ENCODE data around the gene GRHL3.

Gene GRHL3

DNA sequence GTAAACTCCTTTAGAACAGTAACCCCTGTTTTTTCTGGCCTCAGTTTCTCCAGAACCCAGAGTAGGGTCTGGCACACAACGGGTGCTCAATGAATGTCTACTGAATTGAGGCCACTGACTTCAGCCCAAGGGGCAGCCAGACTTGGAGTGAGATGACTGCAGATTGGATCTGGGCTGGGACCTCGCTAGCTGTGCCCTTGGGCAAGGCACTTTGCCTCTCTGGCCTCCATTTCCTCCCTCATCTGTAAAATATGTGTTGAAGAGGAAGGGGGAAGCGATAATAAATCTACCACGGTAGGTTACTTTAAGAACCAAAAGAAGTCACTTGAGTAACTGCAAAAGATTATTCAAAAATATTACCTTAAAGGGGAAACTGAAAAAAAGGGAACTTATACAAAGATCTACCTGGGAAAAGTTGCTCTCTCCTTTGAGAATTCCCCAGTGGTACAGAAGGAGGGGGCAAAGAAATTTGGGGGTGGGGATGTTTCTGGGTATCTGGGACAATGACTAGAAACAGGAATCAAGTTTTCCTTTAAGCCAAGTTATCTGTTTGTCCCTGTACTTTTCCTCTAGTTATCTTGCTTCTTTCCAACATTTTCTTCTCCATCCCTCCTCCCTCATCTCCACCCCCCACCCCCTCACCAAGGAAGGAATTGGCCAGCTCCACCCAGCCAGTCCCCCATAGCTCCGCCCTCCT is 394 bp upstream of the GRHL3 start:
- Mint-ChIP-seq H3K4me1 (ENCODE audit: low read depth) (peaks cover 44% of the 10 kb centered on the region), H3K36me3 (ENCODE audit: low read depth) (no peaks in the 10 kb centered on the region), H3K27me3 (peaks cover 77% of the 10 kb centered on the region), H3K4me3 (no peak overlapping the region), H3K9me3 (no peaks in the 10 kb centered on the region), H3K27ac (no peak overlapping the region)
- peak; percentile 24 for DNase-seq

DNA sequence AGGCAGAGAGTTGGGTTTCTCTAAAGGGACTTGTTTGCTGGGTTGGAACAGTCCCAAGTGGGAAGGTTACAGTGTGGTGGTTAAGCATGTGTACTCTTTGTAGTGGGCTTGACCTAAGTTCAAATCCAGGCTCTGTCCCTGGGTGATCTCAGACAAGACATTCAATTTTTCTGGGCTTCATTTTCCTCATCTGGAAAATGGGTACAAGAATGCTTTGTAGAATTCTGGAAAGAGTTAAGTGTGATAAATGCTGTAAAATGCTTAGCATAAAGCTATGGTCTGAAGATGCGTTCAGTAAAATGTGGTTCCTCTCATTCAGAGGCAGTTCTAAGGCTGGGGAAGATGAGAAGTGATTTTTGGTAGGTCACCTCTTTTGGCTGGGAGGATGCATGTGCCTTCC is 805 bp downstream of the GRHL3 start:
- no peak for DNase-seq
- Mint-ChIP-seq H3K9me3 (no peaks in the 10 kb centered on the region), H3K4me1 (ENCODE audit: low read depth) (peaks cover 44% of the 10 kb centered on the region), H3K27me3 (peaks cover 87% of the 10 kb centered on the region), H3K4me3 (no peak overlapping the region), H3K27ac (no peak overlapping the region), H3K36me3 (ENCODE audit: low read depth) (no peaks in the 10 kb centered on the region)

DNA sequence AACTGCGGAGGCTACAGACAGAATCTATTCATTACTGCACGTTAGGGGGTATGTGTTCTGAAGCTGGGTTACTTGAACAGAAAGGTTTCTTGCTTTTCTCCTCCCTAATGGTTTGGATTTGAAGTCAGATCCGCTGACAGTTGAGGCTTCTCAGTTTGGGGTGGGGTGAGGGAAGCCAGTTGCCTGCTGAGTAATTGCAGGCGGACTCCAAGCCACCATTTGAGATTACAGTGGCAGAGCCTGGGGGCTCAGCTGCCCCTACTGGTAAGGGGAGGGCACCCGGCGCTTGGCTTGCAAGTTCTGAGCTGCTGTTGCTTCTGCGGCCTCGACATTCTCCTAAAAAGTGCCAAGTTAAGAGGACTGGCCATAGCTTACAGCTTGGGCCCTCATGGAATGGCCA is 2.0 kb downstream of the GRHL3 start:
- no peaks in the 10 kb centered on the region for H3K9me3 Mint-ChIP-seq
- H3K27me3 Mint-ChIP-seq = peaks cover 86% of the 10 kb centered on the region
- DNase-seq = no peak
- H3K36me3 Mint-ChIP-seq (ENCODE audit: low read depth) = no peaks in the 10 kb centered on the region
- H3K4me3 Mint-ChIP-seq = peak overlapping the region; percentile 71
- no peak overlapping the region for H3K27ac Mint-ChIP-seq
- peaks cover 46% of the 10 kb centered on the region for H3K4me1 Mint-ChIP-seq (ENCODE audit: low read depth)

DNA sequence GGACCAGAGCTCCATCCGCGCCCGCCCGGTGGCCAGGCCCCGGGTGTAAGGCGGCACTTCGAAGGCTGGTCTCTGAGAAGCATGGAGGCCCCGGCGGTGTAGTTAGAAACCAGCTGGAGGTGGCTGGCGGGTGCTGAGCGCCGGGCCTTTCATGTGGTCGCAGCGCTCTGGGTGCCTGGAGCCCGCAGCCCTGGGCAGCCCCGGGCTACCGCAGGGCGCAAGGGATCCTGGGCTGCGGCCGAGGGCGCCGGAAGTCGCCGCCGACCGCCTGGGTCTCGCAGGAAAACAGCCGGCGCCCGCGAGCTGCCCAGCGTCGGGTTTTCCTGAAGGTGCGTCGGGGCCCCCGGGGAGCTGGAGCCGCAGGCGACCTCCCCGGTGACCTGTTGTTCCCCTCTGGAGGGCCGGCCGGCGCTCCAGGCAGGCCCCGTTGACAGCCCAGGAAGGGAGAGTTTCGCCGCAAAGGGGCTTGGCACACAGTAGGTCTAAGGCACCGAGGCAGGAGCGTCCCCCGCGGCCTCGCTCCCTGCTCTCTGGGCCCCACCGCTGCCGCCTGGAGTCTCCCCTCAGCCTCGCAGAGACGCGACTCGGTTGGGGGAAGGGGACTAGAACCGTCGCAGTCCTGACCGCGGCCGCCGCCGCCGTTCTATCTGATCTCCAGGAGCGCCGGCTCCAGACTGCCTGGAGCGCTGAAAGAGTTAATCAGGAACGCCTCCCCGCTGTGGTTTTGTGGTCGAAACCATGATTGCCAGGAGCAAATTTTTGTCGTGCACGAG is 2.7 kb downstream of the GRHL3 start:
- peaks cover 91% of the 10 kb centered on the region for H3K27me3 Mint-ChIP-seq
- H3K36me3 Mint-ChIP-seq (ENCODE audit: low read depth) = no peaks in the 10 kb centered on the region
- peak; percentile 79 for DNase-seq
- peak overlapping the region; percentile 78 for H3K27ac Mint-ChIP-seq
- no peaks in the 10 kb centered on the region for H3K9me3 Mint-ChIP-seq
- H3K4me3 Mint-ChIP-seq = peak overlapping the region; percentile 71
- peaks cover 46% of the 10 kb centered on the region for H3K4me1 Mint-ChIP-seq (ENCODE audit: low read depth)

DNA sequence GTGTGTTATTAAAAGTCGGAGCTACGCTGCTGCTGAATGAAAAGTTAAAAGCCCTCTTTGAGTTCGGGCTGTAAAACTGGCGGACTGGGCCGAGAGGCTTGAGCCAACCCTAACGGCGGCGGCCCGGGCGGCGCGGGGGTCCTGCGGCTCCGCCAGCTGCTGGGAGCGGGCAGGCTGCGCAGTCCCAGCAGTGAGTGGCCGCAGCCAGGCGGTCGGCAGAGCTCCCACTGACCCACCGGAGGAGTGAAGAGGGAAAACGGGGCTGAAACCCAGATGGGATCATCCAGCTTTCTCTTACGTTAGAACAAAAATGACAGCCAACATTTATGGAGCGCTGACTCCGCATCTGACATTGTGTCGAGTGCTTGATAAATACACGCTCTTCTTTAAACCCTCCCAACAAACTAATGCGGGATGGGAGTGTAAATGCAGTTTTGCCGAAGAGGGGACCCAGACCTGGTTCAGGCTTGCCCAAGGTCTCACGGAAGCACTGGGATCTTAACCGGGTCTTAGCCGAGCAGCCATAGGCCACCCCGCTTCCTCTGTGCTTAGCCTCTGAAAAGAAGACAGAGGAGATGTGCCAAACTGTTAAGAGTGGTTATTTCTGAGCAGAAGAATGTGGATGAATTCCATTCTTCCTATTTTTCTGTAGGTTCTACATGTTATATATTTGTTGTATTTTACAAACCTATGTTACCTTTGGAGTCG is 3.5 kb downstream of the GRHL3 start:
- Mint-ChIP-seq H3K4me1 (ENCODE audit: low read depth) (peaks cover 46% of the 10 kb centered on the region), H3K27ac (peak overlapping the region; percentile 78), H3K36me3 (ENCODE audit: low read depth) (no peaks in the 10 kb centered on the region), H3K27me3 (peaks cover 91% of the 10 kb centered on the region), H3K4me3 (peak overlapping the region; percentile 71), H3K9me3 (no peaks in the 10 kb centered on the region)
- peak; percentile 38 for DNase-seq

DNA sequence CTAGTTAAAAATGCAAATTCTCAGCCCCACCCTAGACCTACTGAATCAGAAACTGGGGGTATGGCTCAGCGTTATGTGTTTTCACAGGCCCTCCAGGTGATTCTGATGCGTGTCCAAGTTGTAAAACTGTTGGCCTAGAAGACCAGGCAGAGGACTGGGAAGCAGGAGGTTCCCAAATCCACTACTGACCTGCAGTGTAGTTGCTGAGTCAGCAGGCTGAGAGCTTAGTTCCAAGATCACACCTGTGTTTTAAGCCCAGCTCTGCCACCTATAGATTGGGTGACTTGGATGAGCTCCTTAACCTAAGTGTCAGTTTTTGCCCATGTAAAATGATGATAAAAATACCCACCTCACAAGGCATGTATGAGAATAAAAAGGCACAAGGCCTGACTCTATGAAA is 4.1 kb downstream of the GRHL3 start:
- H3K9me3 Mint-ChIP-seq = no peaks in the 10 kb centered on the region
- H3K36me3 Mint-ChIP-seq (ENCODE audit: low read depth) = no peaks in the 10 kb centered on the region
- peaks cover 90% of the 10 kb centered on the region for H3K27me3 Mint-ChIP-seq
- H3K4me3 Mint-ChIP-seq = no peak overlapping the region
- peak; percentile 33 for DNase-seq
- H3K4me1 Mint-ChIP-seq (ENCODE audit: low read depth) = peaks cover 46% of the 10 kb centered on the region
- H3K27ac Mint-ChIP-seq = no peak overlapping the region

DNA sequence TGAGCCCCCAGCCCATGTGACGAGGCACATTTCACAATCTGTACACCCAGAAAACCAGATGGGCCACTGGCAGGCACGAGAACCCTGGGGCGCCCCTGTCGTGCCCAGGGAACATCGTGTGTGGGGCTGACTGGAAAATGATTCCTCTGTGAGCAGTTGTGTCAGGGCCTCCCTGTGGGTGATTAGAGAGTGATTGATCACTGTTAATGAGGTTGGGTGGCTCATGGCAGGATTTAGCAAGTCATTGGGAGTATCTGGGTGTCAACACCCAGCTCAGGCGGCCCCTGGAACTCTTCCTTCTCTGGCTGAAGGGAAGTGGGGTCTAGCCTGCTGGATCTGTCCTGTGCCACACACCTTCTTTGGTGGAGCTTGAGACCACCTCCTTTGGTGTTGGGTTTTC is 5.7 kb downstream of the GRHL3 start:
- Mint-ChIP-seq H3K4me3 (no peak overlapping the region), H3K27ac (no peak overlapping the region), H3K36me3 (ENCODE audit: low read depth) (no peaks in the 10 kb centered on the region), H3K9me3 (no peaks in the 10 kb centered on the region), H3K27me3 (peaks cover 77% of the 10 kb centered on the region), H3K4me1 (ENCODE audit: low read depth) (peaks cover 29% of the 10 kb centered on the region)
- DNase-seq = peak; percentile 26

DNA sequence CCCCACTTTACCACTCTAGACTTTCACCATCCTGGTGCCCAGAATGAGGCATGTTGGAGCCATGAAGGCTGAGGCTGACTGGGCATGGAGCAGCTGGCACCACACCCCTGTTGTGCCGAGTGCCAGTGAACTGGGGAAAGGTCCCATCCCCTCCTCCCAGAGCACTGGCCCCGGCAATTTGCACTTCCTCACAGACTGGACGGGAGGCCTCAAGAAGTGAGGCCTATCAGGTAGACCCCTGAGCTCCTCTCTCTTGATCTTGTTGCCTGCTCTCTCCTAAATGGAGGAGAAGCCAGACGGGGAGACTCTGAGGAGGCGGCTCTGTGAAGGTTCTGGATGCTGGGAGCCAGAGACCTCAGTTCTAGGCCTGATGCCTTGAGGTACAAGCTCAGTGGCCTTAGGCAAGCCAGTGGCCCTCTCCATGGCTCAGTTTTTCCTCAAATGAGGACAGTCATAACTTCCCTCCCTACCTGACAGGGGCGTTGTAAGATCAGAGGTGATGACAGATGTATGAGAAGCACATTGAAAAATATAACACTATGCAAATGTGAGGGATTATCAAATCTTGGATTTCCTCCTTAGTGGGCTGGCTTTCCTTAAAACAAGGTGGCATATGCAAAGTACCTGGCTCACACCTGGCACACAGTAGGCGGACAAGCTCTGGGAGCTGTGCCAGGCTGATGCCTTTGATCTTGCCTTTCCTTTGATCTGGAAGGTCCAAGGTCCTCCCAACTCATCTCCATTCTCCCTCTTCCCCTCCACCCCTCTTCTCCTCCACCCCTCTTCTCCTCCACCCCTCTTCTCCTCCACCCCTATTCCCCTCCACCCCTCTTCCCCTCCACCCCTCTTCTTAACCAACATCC is 6.7 kb downstream of the GRHL3 start:
- Mint-ChIP-seq H3K4me3 (no peak overlapping the region), H3K36me3 (ENCODE audit: low read depth) (no peaks in the 10 kb centered on the region), H3K4me1 (ENCODE audit: low read depth) (peaks cover 20% of the 10 kb centered on the region), H3K27ac (no peak overlapping the region), H3K9me3 (no peaks in the 10 kb centered on the region), H3K27me3 (peaks cover 68% of the 10 kb centered on the region)
- peak; percentile 25 for DNase-seq

DNA sequence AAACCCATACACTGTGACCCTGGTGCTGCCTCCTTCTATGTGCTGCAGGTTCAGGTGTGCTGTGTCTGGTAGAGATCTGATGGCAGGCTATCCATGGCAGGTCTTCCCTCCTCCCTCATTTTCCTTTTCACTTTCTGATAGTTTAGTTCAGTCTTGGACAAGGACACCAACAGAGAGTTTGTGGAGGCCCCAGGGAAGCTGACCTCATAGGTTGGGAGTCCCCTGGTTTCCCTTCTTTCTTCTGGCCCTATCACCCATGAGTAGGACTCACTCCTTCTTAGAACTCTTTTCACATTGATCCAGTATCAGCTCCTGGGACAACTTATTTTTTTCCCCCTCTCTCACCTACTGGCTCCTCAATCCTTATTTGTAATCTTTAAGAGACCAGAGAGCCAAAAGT is 8.3 kb downstream of the GRHL3 start:
- Mint-ChIP-seq H3K27me3 (peaks cover 56% of the 10 kb centered on the region), H3K36me3 (ENCODE audit: low read depth) (no peaks in the 10 kb centered on the region), H3K27ac (no peak overlapping the region), H3K9me3 (no peaks in the 10 kb centered on the region), H3K4me1 (ENCODE audit: low read depth) (peaks cover 9% of the 10 kb centered on the region), H3K4me3 (no peak overlapping the region)
- DNase-seq = no peak

DNA sequence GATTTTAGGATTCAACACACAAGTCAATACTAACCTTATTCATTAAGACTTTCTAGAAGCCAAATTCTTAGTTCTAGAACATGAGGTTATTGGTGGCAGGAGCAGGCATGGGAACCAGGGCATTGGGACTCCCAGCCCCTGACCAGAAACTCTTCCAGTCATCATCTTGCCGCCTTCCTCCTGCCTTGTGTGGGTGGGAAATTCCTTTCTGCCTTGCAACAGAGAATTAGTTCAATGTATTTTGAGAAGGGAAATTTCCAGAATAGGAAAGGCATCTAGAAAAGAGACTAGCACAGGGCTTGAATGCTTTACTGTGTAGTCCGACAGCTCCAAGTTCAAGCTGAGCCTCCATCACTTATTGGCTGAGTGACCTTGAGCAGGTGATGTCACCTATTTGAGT is 8.7 kb downstream of the GRHL3 start:
- H3K27me3 Mint-ChIP-seq = peaks cover 52% of the 10 kb centered on the region

DNA sequence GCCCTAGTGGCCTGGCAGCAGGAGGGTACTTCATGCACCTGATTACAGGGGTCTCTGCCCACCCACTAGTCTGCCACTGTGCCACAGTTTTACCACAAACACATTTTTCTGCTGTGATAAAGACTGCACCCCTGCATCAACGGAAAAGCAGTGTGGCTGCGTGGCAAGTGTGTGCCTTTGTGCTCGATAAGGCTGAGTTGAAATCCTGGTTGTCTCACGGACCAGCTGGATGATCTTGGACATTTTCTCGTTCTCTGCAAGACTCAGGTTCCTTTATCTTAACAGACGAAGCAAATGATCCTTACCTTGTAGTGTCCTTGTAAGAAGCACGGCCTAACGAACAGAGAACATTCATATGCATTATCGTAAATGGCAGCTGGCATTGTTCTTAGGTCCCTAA is 10.2 kb downstream of the GRHL3 start:
- Mint-ChIP-seq H3K27ac (no peak overlapping the region), H3K27me3 (peaks cover 42% of the 10 kb centered on the region), H3K4me3 (no peak overlapping the region), H3K9me3 (no peaks in the 10 kb centered on the region), H3K4me1 (ENCODE audit: low read depth) (peaks cover 2% of the 10 kb centered on the region), H3K36me3 (ENCODE audit: low read depth) (no peaks in the 10 kb centered on the region)
- no peak for DNase-seq

More for the DNA sequence above, 8.7 kb downstream of the GRHL3 start:
- Mint-ChIP-seq H3K36me3 (ENCODE audit: low read depth) (no peaks in the 10 kb centered on the region), H3K27ac (no peak overlapping the region), H3K4me1 (ENCODE audit: low read depth) (peaks cover 5% of the 10 kb centered on the region), H3K4me3 (no peak overlapping the region), H3K9me3 (no peaks in the 10 kb centered on the region)
- DNase-seq = no peak

DNA sequence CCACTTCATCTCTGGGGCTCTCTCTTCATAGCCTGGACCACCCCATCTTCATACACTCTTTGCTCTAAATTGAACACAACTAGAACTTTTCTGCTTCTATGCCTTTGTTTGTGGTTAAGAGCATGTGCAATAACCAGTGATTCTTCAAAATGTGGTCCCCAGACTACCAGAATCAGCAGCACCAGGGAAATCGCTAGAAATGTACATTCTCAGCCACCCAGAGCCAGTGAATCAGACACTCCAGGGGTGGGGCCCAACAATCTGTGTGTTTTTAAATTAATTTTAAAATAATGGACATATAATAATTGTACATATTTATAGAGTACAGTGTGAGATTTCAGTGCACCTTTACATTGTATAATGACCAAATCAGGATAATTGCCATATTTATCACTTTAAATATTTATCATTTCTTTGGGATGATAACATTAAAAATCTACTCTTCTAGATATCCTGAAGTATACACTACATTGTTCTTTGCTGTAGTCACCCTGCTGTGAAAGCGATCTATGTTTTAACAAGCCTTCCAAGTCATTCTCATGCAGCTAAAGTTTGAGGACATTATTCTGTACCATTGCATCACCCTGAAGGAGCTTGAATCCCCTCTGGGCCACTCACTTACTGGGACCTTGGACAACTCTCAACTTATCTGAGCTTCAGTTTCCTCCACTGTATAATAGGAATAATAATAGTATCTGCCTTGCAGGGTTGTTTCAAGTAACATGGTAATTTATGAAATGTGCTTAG is 10.8 kb downstream of the GRHL3 start:
- Mint-ChIP-seq H3K9me3 (no peaks in the 10 kb centered on the region), H3K36me3 (ENCODE audit: low read depth) (no peaks in the 10 kb centered on the region), H3K27ac (no peak overlapping the region), H3K4me1 (ENCODE audit: low read depth) (peaks cover 2% of the 10 kb centered on the region), H3K4me3 (no peak overlapping the region), H3K27me3 (peaks cover 36% of the 10 kb centered on the region)
- DNase-seq = no peak

DNA sequence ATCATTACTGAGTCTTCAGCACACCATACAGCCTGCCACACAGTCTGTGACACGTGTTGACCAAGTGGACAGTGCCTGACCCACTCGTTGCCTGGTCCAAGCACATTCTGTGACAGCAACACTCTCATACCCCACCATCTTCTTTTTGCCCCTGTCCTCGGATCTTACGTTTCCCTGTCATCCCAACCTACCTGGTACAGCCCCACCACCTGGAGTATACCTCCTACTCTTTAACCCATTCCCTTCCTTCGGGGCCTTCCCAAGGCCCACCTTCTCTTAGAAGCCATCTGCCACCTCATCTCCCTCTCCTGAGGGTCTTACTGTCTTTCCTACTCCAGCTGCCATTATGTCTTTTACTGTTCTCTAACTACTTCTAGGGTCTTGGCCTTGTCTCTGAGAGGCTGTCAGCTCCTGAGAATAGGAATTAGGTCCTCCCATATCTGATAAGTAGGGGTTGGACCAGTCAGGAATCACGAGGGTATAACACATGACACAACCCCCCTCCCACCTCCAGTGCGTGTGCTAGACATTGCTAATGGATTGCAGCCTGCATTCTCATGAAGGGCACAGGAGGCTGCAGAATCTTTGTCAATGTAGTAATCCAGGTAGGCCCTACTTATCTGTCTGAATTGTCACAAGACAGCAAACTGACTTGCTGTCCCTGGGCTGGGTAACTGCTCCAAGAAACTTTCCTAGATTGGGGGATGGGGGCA is 13.0 kb downstream of the GRHL3 start:
- Mint-ChIP-seq H3K36me3 (ENCODE audit: low read depth) (no peaks in the 10 kb centered on the region), H3K4me3 (no peak overlapping the region), H3K9me3 (no peaks in the 10 kb centered on the region), H3K4me1 (ENCODE audit: low read depth) (no peaks in the 10 kb centered on the region), H3K27ac (no peak overlapping the region), H3K27me3 (peaks cover 17% of the 10 kb centered on the region)
- DNase-seq = no peak

Data from activated T-cell treated with anti-CD3 and anti-CD28 coated beads, Interleukin-2, amount 50 U/mL, for 24 hours (primary cell).